ENCODE results near the gene MRPL44. TPM values are rescaled to one million over a fixed set of nuclear protein-coding genes. Genes with fewer than 3 reads are reported as not detected.

Gene MRPL44
- total and polyA plus RNA-seq, 2 of the 8 experiments (the other 6 are each of a cell fraction or from before 2014, with no cell fraction given), result 32.0 to 53.2 TPM

DNA sequence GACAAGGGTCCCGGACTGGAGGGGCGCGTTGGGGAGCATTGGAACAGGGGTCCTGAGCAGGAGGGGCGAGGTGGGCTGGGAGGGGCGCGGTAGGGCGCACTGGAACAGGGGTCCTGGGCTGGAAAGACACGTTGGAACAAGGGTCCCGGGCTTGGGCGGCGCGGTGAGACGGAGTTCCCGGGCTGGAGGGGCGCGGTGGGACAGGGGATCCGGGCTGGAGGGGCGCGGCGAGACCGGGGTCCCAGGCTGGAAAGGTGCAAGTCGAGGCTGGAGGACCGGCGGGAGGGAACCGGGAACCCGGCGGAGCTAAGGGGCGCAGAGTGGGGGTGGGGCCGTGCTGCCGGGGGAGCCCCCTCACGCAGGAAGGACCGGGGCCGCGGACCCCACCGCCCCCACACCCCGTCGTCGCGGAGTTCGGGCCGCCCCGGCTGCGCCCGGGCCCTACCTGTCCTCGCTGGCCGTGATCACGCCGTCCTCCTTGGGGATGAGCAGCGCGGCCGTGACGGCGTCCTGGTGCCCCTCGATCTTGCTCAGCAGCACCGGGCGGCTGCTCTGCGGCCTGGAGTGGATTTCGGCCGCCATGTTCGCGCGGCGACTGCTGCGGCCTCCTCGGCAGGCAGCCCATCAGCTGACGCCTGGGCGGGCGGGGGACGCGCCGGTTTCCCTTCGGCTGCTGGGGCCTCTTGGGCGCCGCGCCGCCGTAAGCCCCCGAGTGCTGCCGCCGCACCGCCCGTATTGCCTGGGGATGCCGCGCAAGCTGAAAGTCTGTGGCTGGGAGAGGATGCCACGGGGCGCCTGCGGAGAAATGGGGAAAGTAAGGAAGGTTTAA is 12.3 kb upstream of the MRPL44 start, which contains the start of gene WDFY1 (continued):
- TF ChIP-seq SUZ12 (IDR thresholded peaks at IDR 0.05; ENCODE audit: low read length), result no peak
- peak; percentile 91 for TF ChIP-seq PHF8 (conservative IDR thresholded peaks at IDR 0.05; ENCODE audit: low read depth, low read length)
- TF ChIP-seq, protein P1, sequence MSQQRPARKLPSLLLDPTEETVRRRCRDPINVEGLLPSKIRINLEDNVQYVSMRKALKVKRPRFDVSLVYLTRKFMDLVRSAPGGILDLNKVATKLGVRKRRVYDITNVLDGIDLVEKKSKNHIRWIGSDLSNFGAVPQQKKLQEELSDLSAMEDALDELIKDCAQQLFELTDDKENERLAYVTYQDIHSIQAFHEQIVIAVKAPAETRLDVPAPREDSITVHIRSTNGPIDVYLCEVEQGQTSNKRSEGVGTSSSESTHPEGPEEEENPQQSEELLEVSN (IDR thresholded peaks at IDR 0.05), result peak; percentile 21; the same call in 1 of the 2 replicates
- TF ChIP-seq YY1 (IDR thresholded peaks at IDR 0.05; ENCODE audit: low read depth, low read length), result peak; percentile 92
- TF ChIP-seq EP300 (IDR thresholded peaks at IDR 0.05; ENCODE audit: borderline replicate concordance in 1 of 2, low read depth in 2 of 2, low read length in 2 of 2), result peak in 1 of 2 experiments; percentile 93; a peak in 2 of 3 replicates
- no peak for TF ChIP-seq CBX8 (IDR thresholded peaks at IDR 0.05; ENCODE audit: borderline replicate concordance, low read depth, low read length)
- TF ChIP-seq CREB1 (IDR thresholded peaks at IDR 0.05), result peak; percentile 63; the same call in 1 of the 2 replicates
- peak; percentile 75 for TF ChIP-seq SP1 (IDR thresholded peaks at IDR 0.05; ENCODE audit: low read depth, low read length)
- peak; percentile 89 to 93; a peak in 3 of 4 replicates for TF ChIP-seq SIN3A (conservative IDR thresholded peaks at IDR 0.05 in 1 of 2, IDR thresholded peaks at IDR 0.05 in 1 of 2; ENCODE audit: low read depth in 1 of 2, low read length in 2 of 2)

All from H1 (cell line).